Calu3 (cell line): ENCODE data around the gene STAT5B. TPM values are rescaled to one million over a fixed set of nuclear protein-coding genes. Genes with fewer than 3 reads are reported as not detected.

Source experiments
- BruUV-seq: library from RNA; stranded (reverse); fragments of 400-500 nt; replicated peaks from 2 replicates; lab custom pipeline; 2021; lab: Mats Ljungman, UMichigan
- CTCF ChIA-PET: fragments of 300-600 bp; sonication (Branson Sonifier 250); formaldehyde crosslinking; loops from one replicate; lab custom pipeline; 2022; ENCODE audit warnings: antibody characterized with exemption; lab: Charles Lee
- DNase-seq: peaks from one replicate; pipeline ENCODE4 v3.0.0; 2022
- H3K27ac Mint-ChIP-seq: one replicate; pipeline ENCODE4 v1.8.0; 2022; ENCODE audit warnings: mixed read lengths; ENCODE audit not compliant: unreplicated experiment
- H3K27me3 Mint-ChIP-seq: one replicate; pipeline ENCODE4 v1.8.0; 2022; ENCODE audit warnings: mixed read lengths; ENCODE audit not compliant: unreplicated experiment
- H3K36me3 Mint-ChIP-seq: one replicate; pipeline ENCODE4 v1.8.0; 2022; ENCODE audit warnings: mild to moderate bottlenecking, moderate library complexity, mixed read lengths; ENCODE audit not compliant: insufficient read depth, unreplicated experiment
- H3K4me1 Mint-ChIP-seq: one replicate; pipeline ENCODE4 v1.8.0; 2022; ENCODE audit warnings: mild to moderate bottlenecking, low read depth, mixed read lengths; ENCODE audit not compliant: unreplicated experiment
- H3K4me3 Mint-ChIP-seq: one replicate; pipeline ENCODE4 v1.8.0; 2022; ENCODE audit warnings: mild to moderate bottlenecking, low read depth, moderate library complexity, mixed read lengths; ENCODE audit not compliant: unreplicated experiment
- H3K9me3 Mint-ChIP-seq: one replicate; pipeline ENCODE4 v1.8.0; 2022; ENCODE audit warnings: low read depth, mixed read lengths; ENCODE audit not compliant: unreplicated experiment
- intact Hi-C: fragments of 100-400 bp; cut with micrococcal nuclease; formaldehyde crosslinking; loops from one replicate; pipeline ENCODE4 v1.10.0; 2022; ENCODE audit not compliant: unreplicated experiment
- total RNA-seq: library from RNA; stranded (reverse); gene quantifications from 2 replicates; pipeline ENCODE4 v1.2.3, GENCODE V29; 2022
- TF ChIP-seq, protein P1 (sequence below): fragments of 200-600 bp; IDR thresholded peaks from one replicate; pipeline ENCODE4 v1.8.0; 2022; ENCODE audit warnings: antibody characterized with exemption; ENCODE audit not compliant: unreplicated experiment

STAT5B gene
- total RNA-seq, 1 experiment from 2014 or later, result 45.8 TPM

DNA sequence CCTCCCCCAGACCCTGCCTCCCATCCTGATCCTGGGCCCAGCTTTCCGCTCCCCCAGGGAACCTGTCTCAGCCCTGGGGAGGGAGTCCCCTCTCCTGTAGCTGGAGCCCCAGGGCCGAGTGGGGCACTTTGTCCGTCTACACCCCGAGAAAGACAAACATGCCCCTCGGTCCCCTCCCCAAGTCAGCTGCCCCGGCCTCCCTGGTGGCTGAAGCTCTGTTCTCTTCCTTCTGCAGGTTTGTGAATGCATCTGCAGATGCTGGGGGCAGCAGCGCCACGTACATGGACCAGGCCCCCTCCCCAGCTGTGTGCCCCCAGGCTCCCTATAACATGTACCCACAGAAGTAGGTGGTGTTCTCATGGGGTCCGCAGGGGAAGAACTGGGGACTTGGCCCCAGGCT, 33.0 kb upstream of the STAT5B start:
- Mint-ChIP-seq H3K27me3 (no peaks in the 10 kb centered on the region), H3K36me3 (peaks cover 28% of the 10 kb centered on the region), H3K27ac (no peak overlapping the region), H3K4me3 (no peak overlapping the region), H3K4me1 (no peaks in the 10 kb centered on the region), H3K9me3 (no peaks in the 10 kb centered on the region)
- DNase-seq, result no peak
- TF ChIP-seq, protein P1, sequence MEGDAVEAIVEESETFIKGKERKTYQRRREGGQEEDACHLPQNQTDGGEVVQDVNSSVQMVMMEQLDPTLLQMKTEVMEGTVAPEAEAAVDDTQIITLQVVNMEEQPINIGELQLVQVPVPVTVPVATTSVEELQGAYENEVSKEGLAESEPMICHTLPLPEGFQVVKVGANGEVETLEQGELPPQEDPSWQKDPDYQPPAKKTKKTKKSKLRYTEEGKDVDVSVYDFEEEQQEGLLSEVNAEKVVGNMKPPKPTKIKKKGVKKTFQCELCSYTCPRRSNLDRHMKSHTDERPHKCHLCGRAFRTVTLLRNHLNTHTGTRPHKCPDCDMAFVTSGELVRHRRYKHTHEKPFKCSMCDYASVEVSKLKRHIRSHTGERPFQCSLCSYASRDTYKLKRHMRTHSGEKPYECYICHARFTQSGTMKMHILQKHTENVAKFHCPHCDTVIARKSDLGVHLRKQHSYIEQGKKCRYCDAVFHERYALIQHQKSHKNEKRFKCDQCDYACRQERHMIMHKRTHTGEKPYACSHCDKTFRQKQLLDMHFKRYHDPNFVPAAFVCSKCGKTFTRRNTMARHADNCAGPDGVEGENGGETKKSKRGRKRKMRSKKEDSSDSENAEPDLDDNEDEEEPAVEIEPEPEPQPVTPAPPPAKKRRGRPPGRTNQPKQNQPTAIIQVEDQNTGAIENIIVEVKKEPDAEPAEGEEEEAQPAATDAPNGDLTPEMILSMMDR, result no peak
- CTCF ChIA-PET, result interaction anchor here (0.6 kb wide), 1 partner anchor 87 kb away, joined by 3 read pairs; no protein-coding TSS in a partner anchor
- intact Hi-C loops, result no loop called here
- no TSS peak for BruUV-seq

DNA sequence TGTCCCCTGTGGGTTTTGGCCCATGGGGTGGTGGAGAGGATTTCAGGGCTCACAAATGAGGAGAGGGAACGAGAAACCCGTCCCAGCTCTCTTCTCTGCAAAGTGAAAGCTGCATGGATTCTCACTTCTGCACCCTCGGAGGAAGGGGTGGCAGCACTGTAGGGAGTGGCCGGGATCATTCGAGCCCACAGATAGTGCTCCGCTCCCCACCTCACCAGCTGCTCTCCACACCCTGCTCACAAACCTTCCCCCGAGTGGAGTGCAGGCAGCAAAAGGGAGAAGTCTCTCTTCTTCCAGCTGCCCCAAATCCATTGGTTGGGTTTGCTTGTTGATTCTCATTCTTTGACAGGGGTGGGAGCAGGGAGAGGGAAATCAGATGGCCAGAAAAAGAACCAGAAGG, 32.3 kb upstream of the STAT5B start:
- CTCF ChIA-PET, result interaction anchor here (0.6 kb wide), 1 partner anchor 57 kb away, joined by 3 read pairs; no protein-coding TSS in a partner anchor
- Mint-ChIP-seq H3K27me3 (no peaks in the 10 kb centered on the region), H3K4me1 (no peaks in the 10 kb centered on the region), H3K36me3 (peaks cover 28% of the 10 kb centered on the region), H3K27ac (no peak overlapping the region), H3K4me3 (no peak overlapping the region), H3K9me3 (no peaks in the 10 kb centered on the region)
- intact Hi-C loops, result no loop called here
- no peak for DNase-seq
- TF ChIP-seq, protein P1, result no peak
- no TSS peak for BruUV-seq

DNA sequence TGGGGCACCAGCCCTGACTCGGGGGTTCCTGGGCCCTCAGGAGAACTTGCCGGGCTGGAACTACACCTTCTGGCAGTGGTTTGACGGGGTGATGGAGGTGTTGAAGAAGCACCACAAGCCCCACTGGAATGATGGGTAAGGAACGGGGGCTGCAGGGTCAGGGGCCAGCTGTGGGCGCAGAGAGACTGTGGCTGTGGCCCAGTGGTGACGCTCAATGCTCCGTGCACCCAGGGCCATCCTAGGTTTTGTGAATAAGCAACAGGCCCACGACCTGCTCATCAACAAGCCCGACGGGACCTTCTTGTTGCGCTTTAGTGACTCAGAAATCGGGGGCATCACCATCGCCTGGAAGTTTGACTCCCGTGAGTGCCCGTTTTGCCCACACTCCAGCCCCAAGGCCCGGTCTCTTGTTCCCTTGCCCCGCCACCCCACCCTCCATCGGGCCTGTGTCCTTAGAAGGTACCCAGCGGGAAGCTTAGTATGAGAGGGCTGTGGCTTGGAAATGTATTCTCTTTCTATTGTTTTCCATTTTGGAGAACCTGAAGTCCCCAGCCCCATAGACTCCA, 31.3 kb upstream of the STAT5B start:
- intact Hi-C loops, result no loop called here
- CTCF ChIA-PET, result interaction anchor here (0.6 kb wide), 1 partner anchor 33 kb away, joined by 3 read pairs; no protein-coding TSS in a partner anchor
- Mint-ChIP-seq H3K9me3 (no peaks in the 10 kb centered on the region), H3K4me3 (no peak overlapping the region), H3K27ac (no peak overlapping the region), H3K4me1 (no peaks in the 10 kb centered on the region), H3K36me3 (peaks cover 28% of the 10 kb centered on the region), H3K27me3 (peaks cover 6% of the 10 kb centered on the region)
- no peak for DNase-seq
- no TSS peak for BruUV-seq
- TF ChIP-seq, protein P1, result no peak

DNA sequence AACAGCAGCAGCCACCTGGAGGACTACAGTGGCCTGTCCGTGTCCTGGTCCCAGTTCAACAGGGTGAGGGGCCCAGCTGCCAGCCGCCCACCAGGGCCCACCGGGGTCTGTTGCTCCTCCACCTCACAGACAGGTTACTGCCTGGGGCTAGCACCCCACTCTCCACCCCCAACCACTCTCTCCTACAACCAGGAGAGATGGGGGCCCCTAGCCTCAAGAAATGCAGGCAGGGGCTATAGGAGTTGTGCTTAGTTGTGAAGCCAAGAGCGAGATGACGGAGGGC, 30.1 kb upstream of the STAT5B start:
- TF ChIP-seq, protein P1, result no peak
- Mint-ChIP-seq H3K4me1 (no peaks in the 10 kb centered on the region), H3K27ac (no peak overlapping the region), H3K9me3 (no peaks in the 10 kb centered on the region), H3K27me3 (peaks cover 17% of the 10 kb centered on the region), H3K4me3 (no peak overlapping the region), H3K36me3 (peaks cover 20% of the 10 kb centered on the region)
- CTCF ChIA-PET, result no interaction called here
- no TSS peak for BruUV-seq
- no peak for DNase-seq
- intact Hi-C loops, result no loop called here
